ENCODE results near the gene MTOR.

DNA sequence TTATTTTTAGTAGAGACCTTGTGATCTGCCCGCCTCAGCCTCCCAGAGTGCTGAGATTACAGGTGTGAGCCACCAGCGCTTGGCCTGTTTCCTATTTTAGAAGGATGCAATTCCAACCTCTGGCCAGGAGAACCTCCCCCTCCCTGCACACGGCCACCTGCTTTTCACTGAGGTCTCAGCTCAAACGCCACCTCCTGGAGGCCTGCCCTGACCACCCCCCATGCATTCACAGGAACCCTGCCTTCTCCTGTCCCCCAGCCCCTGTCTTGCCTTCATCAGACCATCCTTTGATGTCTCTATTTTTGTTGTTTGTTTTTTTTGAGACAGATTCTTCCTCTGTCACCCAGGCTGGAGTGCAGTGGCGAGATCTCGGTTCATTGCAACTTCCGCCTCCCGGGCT is 204.9 kb downstream of the MTOR start:
- TF ChIP-seq, protein P1, sequence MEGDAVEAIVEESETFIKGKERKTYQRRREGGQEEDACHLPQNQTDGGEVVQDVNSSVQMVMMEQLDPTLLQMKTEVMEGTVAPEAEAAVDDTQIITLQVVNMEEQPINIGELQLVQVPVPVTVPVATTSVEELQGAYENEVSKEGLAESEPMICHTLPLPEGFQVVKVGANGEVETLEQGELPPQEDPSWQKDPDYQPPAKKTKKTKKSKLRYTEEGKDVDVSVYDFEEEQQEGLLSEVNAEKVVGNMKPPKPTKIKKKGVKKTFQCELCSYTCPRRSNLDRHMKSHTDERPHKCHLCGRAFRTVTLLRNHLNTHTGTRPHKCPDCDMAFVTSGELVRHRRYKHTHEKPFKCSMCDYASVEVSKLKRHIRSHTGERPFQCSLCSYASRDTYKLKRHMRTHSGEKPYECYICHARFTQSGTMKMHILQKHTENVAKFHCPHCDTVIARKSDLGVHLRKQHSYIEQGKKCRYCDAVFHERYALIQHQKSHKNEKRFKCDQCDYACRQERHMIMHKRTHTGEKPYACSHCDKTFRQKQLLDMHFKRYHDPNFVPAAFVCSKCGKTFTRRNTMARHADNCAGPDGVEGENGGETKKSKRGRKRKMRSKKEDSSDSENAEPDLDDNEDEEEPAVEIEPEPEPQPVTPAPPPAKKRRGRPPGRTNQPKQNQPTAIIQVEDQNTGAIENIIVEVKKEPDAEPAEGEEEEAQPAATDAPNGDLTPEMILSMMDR (IDR thresholded peaks at IDR 0.05; ENCODE audit: insufficient read depth, low read length): no peak
- no peak for TF ChIP-seq SPI1 (IDR thresholded peaks at IDR 0.05; ENCODE audit: borderline replicate concordance, low read depth)
- no peak for TF ChIP-seq POLR2AphosphoS5 (IDR thresholded peaks at IDR 0.05; ENCODE audit: low read depth)
- no peak for TF ChIP-seq GABPA (IDR thresholded peaks at IDR 0.05; ENCODE audit: low read depth)
